OCI-LY7 (cell line): Measurements from ENCODE around the gene GALNT10. TPM values are rescaled to one million over a fixed set of nuclear protein-coding genes. Genes with fewer than 3 reads are reported as not detected.
"Not testable (repeated sequence)": the region's sequence is repeated elsewhere in the genome, so short reads cannot be mapped to it uniquely, and the experiment has no call there.

Experiments
- BruUV-seq: library from RNA; stranded (reverse); fragments of 400-500 nt; replicated peaks from 2 replicates; lab custom pipeline; 2021; lab: Mats Ljungman, UMichigan
- CTCF ChIA-PET: fragments of 300-600 bp; sonication (Branson Sonifier 250); formaldehyde crosslinking; loops from one replicate; lab custom pipeline; 2022; ENCODE audit warnings: antibody characterized with exemption; ENCODE audit not compliant: unreplicated experiment; lab: Charles Lee
- POLR2A ChIA-PET: fragments of 300-600 bp; sonication (Branson Sonifier 250); formaldehyde crosslinking; loops from one replicate; lab custom pipeline; 2022; ENCODE audit warnings: antibody characterized with exemption; lab: Charles Lee
- DNase-seq: peaks from one replicate; pipeline ENCODE4 v3.0.0-alpha.2; 2015; ENCODE audit warnings: low spot score
- H2AFZ ChIP-seq: fragments of 200-600 bp; sonication (generic), shearing (Covaris generic); 2 replicates; pipeline ENCODE4 v1.6.1; 2014; ENCODE audit warnings: mild to moderate bottlenecking, antibody characterized with exemption, low read length, moderate library complexity
- H3K27ac ChIP-seq: fragments of 200-600 bp; sonication (generic); 2 replicates; pipeline ENCODE4 v1.5.1; 2014; ENCODE audit warnings: mixed run types, low read depth, mild to moderate bottlenecking, moderate library complexity, low read length, inconsistent platforms; ENCODE audit not compliant: poor library complexity, severe bottlenecking
- H3K36me3 ChIP-seq: fragments of 200-600 bp; sonication (generic); 2 replicates; pipeline ENCODE4 v1.6.1; 2014; ENCODE audit warnings: mild to moderate bottlenecking, antibody characterized with exemption, low read length, moderate library complexity, mixed read lengths; ENCODE audit not compliant: insufficient read depth
- H3K4me1 ChIP-seq: fragments of 200-600 bp; sonication (generic); 2 replicates; pipeline ENCODE4 v1.5.1; 2014; ENCODE audit warnings: mild to moderate bottlenecking, low read length; ENCODE audit not compliant: insufficient read depth, poor library complexity, severe bottlenecking
- H3K4me2 ChIP-seq: fragments of 200-600 bp; sonication (generic); 2 replicates; pipeline ENCODE4 v1.6.1; 2014; ENCODE audit warnings: mild to moderate bottlenecking, low read length
- H3K4me3 ChIP-seq: fragments of 200-600 bp; sonication (generic); 2 replicates; pipeline ENCODE4 v1.5.1; 2014; ENCODE audit warnings: mild to moderate bottlenecking, low read depth, low read length; ENCODE audit not compliant: poor library complexity, severe bottlenecking
- H3K79me2 ChIP-seq: fragments of 200-600 bp; sonication (generic); 2 replicates; pipeline ENCODE4 v1.6.1; 2016; ENCODE audit warnings: low read depth, mild to moderate bottlenecking, low read length, moderate library complexity, mixed read lengths; ENCODE audit not compliant: insufficient read depth
- H3K9me2 ChIP-seq: fragments of 200-600 bp; sonication (generic); 2 replicates; pipeline ENCODE4 v1.6.1; 2016; ENCODE audit warnings: mild to moderate bottlenecking, low read length, mixed read lengths; ENCODE audit not compliant: insufficient read depth
- H3K9me3 ChIP-seq: fragments of 200-600 bp; sonication (generic); 2 replicates; pipeline ENCODE4 v1.6.1; 2014; ENCODE audit warnings: mild to moderate bottlenecking, mixed run types, low read length, mixed read lengths
- H4K20me1 ChIP-seq: fragments of 200-600 bp; sonication (generic); 2 replicates; pipeline ENCODE4 v1.6.1; 2014; ENCODE audit warnings: mild to moderate bottlenecking, antibody characterized with exemption, low read length, moderate library complexity, mixed read lengths; ENCODE audit not compliant: insufficient read depth
- CTCF ChIP-seq: fragments of 200-600 bp; sonication (generic); conservative IDR thresholded peaks from 2 replicates; pipeline ENCODE4 v1.5.1; 2014; ENCODE audit warnings: mild to moderate bottlenecking, antibody characterized with exemption, low read length, moderate library complexity, mixed read lengths
- EZH2phosphoT487 ChIP-seq: fragments of 200-600 bp; sonication (generic); IDR thresholded peaks from 2 replicates; pipeline ENCODE4 v1.6.1; 2018; ENCODE audit warnings: low read depth, borderline replicate concordance, mild to moderate bottlenecking, mixed run types, antibody characterized with exemption, low read length, moderate library complexity, mixed read lengths
- intact Hi-C: fragments of 100-400 bp; cut with micrococcal nuclease; formaldehyde crosslinking; loops from one replicate; pipeline ENCODE4 v1.10.0; 2022; ENCODE audit not compliant: unreplicated experiment
- total RNA-seq, 2 experiments: library from RNA; depleted of rRNA in 1 of 2; stranded (reverse); fragments of >200 nt in 1 of 2; shearing (Covaris generic) in 1 of 2; gene quantifications; 2 replicates each; pipeline ENCODE4 v1.2.3, GENCODE V29; 2014 to 2022

The GALNT10 gene
- total RNA-seq, 2 experiments from 2014 or later, result 7.3 to 20.6 TPM

GRCh38 chr5:154147666-154148065, 42.9 kb upstream of the GALNT10 start:
- ChIA-PET POLR2A (interaction anchor here (0.6 kb wide), 1 partner anchor 700 kb away, joined by 3 read pairs; no protein-coding TSS in a partner anchor), CTCF (no interaction called here)
- no peak overlapping the region for H3K27ac ChIP-seq
- no peaks in the 10 kb centered on the region for H3K4me1 ChIP-seq
- no peaks in the 10 kb centered on the region for H4K20me1 ChIP-seq
- BruUV-seq, result no TSS peak
- intact Hi-C loops, result no loop called here
- TF ChIP-seq EZH2phosphoT487 (no peak), CTCF (no peak)
- H3K9me2 ChIP-seq, result no peaks in the 10 kb centered on the region
- no peak overlapping the region for H2AFZ ChIP-seq
- no peaks in the 10 kb centered on the region for H3K9me3 ChIP-seq
- no peaks in the 10 kb centered on the region for H3K36me3 ChIP-seq
- H3K79me2 ChIP-seq, result no peaks in the 10 kb centered on the region
- H3K4me3 ChIP-seq, result no peak overlapping the region
- no peak for DNase-seq
- H3K4me2 ChIP-seq, result no peak overlapping the region

- H3K9me3 ChIP-seq, H4K20me1 ChIP-seq, H3K9me2 ChIP-seq, H3K79me2 ChIP-seq, H3K36me3 ChIP-seq, H3K4me2 ChIP-seq, POLR2A ChIA-PET, DNase-seq, CTCF ChIA-PET, H3K4me1 ChIP-seq, H3K4me3 ChIP-seq, H3K27ac ChIP-seq, H2AFZ ChIP-seq, BruUV-seq, intact Hi-C loops: not testable (repeated sequence)
These were observed 40.1 kb upstream of the GALNT10 start for GRCh38 chr5:154150471-154150870.

GRCh38 chr5:154157483-154158378, 32.8 kb upstream of the GALNT10 start:
- intact Hi-C loops, result no loop called here
- no peaks in the 10 kb centered on the region for H3K4me1 ChIP-seq
- H3K4me2 ChIP-seq, result no peak overlapping the region
- CTCF ChIA-PET, result no interaction called here
- no peak for DNase-seq
- BruUV-seq, result no TSS peak
- no peaks in the 10 kb centered on the region for H3K9me3 ChIP-seq
- TF ChIP-seq CTCF (peak; percentile 75), EZH2phosphoT487 (no peak)
- no peaks in the 10 kb centered on the region for H3K79me2 ChIP-seq
- POLR2A ChIA-PET, result no interaction called here
- H3K27ac ChIP-seq, result no peak overlapping the region
- H4K20me1 ChIP-seq, result no peaks in the 10 kb centered on the region
- no peak overlapping the region for H3K4me3 ChIP-seq
- H2AFZ ChIP-seq, result no peak overlapping the region
- no peaks in the 10 kb centered on the region for H3K36me3 ChIP-seq
- no peaks in the 10 kb centered on the region for H3K9me2 ChIP-seq
